Measurements from ENCODE around the gene H1-8. TPM values are rescaled to one million over a fixed set of nuclear protein-coding genes. Genes with fewer than 3 reads are reported as not detected.

H1-8 gene
- total RNA-seq, 1 experiment from 2014 or later: not detected

DNA sequence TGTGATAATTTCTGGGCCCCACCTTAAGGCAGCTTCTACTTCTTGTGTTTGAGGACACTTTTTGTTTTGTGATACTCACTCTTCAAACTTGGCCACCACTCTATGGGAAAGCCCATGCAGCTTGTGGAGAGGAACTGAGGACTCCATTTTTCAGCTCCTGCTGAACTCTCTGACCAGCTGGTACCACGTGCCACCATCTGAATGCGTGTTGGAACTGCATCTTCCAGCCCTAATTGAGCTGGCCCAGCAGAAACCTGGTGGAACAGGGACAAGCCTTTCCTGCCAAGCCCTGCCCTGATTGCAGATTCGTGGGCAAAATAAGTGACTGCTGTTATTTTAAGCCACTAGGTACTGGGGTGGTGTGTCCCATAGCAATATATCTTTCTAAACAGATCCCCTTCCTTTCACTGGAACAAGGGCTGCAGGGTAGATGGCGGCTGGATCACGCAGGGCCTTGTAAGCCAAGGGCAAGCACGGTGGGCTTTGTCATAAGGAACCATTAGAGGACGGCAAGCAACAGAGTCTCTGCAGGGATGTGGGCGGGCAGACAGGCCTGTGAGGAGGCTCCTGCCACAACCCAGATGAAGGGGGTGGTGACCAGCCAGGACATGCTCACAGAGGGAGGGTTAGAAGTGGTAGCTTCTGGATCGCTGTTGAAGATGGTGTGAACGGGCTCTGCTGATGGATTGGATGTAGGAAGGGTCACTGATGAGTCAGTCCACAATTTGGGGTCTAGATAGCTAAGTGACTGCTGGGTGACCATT is 9.5 kb downstream of the H1-8 start:
- DNase-seq (ENCODE audit: low spot score): peak; percentile 16
- in situ Hi-C loops (cut with HindIII; ENCODE audit: low sequenced_read_pairs): no loop called here

DNA sequence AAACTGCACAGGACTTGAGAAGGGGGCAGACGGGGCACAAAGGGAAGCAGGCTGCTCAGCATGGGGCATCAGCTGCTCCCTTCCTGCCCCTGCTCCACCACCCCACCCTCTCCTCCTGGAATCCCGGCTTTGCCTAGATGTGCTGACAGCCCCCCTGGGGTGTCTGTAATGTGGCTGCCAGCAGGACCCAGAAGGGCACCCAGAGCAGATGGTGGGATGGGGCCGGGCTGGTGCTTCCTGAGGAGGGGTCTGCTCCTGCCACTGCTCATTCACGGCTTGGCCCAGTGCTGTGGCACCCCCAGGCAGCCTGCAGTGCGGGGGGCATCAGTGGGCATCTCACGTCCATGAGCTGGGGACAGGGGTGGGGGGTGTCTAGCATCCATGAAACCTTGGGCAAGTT is 10.2 kb downstream of the H1-8 start:
- in situ Hi-C loops (cut with HindIII; ENCODE audit: low sequenced_read_pairs): no loop called here
- no peak for DNase-seq (ENCODE audit: low spot score)

DNA sequence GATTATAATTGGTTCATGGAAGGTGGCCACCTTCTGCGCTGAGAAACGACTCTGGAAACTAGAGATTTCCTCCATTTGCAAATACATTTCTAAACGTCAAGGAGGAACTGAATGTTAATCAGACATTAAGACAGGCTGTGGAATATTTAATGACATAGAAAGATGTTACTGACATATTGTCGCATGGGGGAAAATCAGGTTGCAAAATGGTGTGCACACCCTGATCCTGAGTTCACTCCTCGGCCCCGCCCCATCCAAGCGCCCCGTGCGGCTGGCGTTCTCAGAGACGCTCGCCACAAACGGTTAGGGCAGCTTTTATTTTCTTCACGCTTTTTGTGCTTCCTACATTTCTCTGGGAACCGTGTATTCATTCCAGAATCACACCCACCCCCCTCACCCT is 10.7 kb downstream of the H1-8 start:
- in situ Hi-C loops (cut with HindIII; ENCODE audit: low sequenced_read_pairs): no loop called here
- DNase-seq (ENCODE audit: low spot score): no peak

DNA sequence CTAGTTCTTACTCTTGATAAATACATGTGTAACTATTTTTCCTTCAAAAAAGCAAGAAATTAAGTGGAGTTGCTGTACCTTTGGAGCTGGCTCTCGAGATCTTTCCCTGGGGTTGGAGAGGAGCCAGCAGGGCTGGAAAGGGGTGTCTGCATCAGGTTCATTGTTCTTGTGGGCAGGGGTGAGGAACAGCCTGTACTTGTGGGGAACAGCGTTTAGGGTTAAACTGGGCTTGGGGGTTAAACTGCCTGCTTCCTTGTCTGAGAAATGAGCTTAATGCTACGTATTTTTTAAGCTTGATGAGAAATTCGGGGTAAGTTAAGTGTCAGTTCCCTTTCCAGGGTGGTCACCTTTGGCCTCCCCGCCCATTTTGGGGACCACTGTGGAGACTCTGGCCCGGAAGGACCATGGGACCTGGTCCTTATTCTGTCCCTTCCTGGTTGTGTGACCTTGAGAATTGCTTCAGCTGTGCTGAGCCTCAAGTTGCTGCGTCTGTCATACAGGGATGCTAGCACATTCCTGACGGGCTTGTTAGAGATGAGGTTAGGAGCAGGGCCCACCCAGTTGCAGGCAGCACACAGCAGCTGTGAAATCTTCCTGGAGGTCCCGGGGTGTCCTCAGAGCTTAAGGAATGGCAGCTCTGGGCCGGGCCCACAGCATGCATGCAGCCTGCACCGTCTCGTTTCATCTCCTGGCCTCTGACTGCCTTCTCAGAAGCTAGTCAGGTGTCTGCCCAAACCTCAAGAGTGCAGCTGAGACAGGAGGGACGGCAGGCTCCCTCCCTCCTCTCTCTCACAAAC is 11.6 kb downstream of the H1-8 start:
- in situ Hi-C loops (cut with HindIII; ENCODE audit: low sequenced_read_pairs): no loop called here
- DNase-seq (ENCODE audit: low spot score): no peak

DNA sequence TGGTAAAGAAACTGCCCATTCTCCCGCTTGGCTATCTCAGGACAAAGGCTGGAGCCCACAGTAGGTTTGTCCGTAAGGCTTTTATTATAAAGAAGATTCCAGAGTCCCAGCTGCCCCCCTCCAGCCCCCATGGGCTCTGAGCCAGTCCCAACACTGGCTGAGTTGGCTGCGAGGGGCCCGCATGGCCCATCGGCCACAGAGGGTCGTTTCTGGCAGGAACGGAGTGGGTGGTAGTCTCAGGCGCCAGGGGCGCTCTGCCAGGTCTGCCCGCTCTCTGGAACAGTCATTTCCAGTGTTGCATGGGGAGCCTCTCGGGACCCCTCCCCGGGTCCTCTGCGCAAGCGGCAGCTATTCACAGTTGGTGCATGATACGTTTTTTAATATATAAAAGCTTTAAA is 12.2 kb downstream of the H1-8 start:
- no peak for DNase-seq (ENCODE audit: low spot score)
- in situ Hi-C loops (cut with HindIII; ENCODE audit: low sequenced_read_pairs): no loop called here

DNA sequence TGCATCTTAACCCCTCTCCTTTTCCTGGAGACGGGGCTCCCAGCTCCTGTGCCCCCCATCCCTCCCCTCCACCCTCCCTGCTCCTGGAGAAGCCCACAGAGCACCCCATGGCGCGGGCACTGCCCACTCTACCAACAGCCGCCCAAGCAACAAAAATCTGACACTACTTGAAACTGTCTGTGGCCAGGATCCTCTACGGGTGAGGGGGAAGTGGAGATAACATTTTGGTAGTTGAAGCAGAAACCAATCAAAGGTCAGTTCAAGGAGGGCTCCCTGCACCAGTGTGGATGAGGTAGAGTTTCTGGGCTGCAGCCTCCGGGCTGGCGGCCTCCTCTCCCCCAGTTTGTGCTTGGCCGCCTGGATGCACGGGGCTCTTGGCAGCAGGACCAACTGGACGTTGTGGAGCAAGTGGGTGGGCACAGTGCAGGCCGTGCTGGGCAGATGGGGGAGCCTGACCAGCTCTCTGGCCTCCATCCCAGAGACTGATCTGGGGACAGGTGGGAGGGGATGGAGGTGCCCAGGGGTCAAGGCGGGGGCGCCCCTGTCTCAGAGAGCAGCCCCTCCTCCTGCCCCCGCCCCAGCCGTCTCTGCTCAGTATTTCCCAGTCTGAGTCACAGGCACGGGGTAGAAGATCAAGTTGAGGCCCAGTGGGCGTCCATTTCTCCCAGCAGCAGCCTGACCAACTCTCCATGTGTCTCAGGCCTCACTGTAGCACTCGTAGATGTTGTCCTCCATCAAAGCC is 12.8 kb downstream of the H1-8 start:
- in situ Hi-C loops (cut with HindIII; ENCODE audit: low sequenced_read_pairs): no loop called here
- DNase-seq (ENCODE audit: low spot score): no peak

- in situ Hi-C loops (cut with HindIII; ENCODE audit: low sequenced_read_pairs): no loop called here
- DNase-seq (ENCODE audit: low spot score): no peak
Measured at GRCh38 chr3:129556358-129556695, 13.4 kb downstream of the H1-8 start.

DNA sequence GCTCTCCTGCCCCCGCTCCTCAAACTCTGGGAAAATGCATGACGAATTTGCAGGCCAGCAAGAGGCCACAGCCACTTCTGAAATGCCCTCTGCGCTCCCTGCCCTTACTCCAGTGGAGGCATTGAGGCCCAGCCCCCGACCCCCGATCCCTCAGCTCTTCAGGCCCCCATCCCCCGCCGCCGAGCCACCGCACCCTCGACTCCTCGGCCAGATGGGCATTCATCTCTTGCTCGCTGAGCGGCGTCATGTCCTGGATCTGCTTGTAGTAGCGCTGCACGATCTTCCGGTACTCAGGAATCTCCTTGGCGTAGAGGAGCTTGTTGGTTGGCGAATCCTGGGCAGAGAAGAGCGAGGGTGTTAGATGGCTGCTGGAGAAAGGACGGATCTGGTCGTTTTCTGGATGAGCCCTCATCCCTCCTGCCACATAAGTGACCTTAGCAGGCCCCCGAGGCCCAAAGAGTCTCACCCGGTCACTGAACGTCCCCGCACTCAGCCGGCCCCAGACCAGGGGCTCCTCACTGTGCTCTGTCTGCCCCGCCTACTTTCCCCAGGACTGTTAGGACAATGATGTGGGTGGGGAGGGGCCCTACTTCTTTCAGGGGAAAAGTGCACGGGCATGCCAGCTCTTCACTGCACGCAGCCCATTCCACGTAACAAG is 14.0 kb downstream of the H1-8 start:
- DNase-seq (ENCODE audit: low spot score): no peak
- in situ Hi-C loops (cut with HindIII; ENCODE audit: low sequenced_read_pairs): no loop called here

DNA sequence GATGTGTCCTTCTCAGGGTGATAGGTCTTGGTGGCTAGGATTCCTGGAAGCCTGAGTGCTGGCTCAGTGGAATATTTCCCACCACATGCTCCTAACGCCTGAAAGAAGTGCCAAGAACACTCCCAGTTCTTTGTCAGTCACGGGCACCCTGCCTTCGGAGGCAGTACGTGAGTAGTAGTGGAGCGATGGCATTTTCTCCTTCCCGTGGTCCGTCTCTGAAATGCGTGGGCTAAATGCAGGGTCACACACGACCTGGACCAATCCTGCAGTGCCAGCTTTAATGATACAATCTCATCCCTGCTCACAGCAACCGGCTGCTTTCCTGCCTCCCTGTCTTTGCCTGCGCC is 14.5 kb downstream of the H1-8 start:
- in situ Hi-C loops (cut with HindIII; ENCODE audit: low sequenced_read_pairs): no loop called here
- DNase-seq (ENCODE audit: low spot score): peak; percentile 17

- no peak for DNase-seq (ENCODE audit: low spot score)
- in situ Hi-C loops (cut with HindIII; ENCODE audit: low sequenced_read_pairs): no loop called here
Measured at GRCh38 chr3:129558081-129558771, 15.3 kb downstream of the H1-8 start.

DNA sequence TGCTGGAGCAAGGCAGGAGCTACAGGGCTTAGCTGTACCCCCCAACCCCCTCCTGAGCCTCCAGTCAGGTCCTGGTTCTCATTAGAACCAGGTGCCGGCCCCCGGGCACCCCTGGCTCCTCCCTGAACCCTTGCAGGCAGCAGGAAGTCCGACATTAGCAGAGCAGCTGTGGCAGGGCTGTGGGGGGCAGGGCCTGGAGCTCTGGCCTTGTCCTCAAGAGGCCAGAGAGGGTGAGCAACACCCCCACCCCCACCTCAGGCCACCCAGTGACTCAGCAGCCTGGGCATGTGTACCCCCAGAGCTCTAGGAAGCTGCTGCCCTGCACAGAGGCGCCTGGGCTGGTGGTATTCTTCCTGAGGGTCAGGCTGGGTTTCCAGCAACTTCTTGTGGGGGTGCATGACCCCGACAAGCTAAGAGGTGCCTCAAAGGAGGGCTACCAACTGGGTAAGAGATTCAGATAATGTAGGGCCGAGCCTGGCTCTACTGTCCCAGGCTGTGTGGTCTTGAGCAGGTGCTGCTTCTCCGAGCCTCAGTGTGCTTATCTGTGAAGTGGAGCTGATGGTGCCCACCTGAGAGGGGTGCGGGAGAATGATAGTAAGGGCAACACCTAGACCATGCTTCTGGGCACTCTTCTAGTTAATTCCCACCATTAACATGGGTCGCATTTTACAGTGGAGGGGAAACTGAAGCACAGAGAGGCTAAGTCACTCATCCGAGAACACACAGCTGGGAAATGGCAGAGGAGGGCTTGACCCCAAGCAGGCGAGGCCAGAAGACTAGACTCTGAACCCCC is 16.0 kb downstream of the H1-8 start:
- in situ Hi-C loops (cut with HindIII; ENCODE audit: low sequenced_read_pairs): no loop called here
- DNase-seq (ENCODE audit: low spot score): no peak

- in situ Hi-C loops (cut with HindIII; ENCODE audit: low sequenced_read_pairs): no loop called here
- no peak for DNase-seq (ENCODE audit: low spot score)
Measured at GRCh38 chr3:129559565-129560079, 16.6 kb downstream of the H1-8 start.

DNA sequence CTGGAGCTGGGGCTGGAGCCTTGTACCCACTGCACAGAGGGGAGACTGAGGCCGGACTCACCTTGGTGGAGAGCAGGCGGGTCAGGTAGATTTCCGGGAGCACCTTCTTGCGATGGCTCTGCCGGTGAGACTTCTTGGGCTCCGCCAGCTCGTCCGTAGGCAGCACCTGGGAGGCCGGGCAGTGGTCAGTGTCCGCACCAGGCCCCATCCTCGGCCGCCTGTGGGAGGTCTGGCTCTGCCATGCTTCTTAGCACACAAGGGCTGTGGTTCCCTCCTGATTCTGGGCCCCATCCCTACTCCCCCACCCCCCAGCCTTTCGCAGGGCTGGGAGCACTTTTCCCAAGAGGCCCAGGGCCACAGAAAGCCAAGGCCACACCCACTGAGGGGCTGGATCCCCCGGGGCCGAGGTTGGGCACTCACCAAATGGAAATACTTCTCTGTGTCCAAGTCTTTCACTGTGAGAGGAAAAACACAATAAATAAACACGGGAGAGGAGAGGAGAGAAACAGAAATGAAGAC is 17.4 kb downstream of the H1-8 start:
- in situ Hi-C loops (cut with HindIII; ENCODE audit: low sequenced_read_pairs): no loop called here
- no peak for DNase-seq (ENCODE audit: low spot score)

GRCh38 chr3:129560911-129561594 is 18.1 kb downstream of the H1-8 start:
- no peak for DNase-seq (ENCODE audit: low spot score)
- in situ Hi-C loops (cut with HindIII; ENCODE audit: low sequenced_read_pairs): no loop called here

GRCh38 chr3:129561619-129562248 is 18.8 kb downstream of the H1-8 start:
- in situ Hi-C loops (cut with HindIII; ENCODE audit: low sequenced_read_pairs): no loop called here
- DNase-seq (ENCODE audit: low spot score): no peak

- in situ Hi-C loops (cut with HindIII; ENCODE audit: low sequenced_read_pairs): no loop called here
Measured at GRCh38 chr3:129562803-129563202, 19.8 kb downstream of the H1-8 start.

GRCh38 chr3:129563332-129563731 is 20.4 kb downstream of the H1-8 start:
- DNase-seq (ENCODE audit: low spot score): no peak
- in situ Hi-C loops (cut with HindIII; ENCODE audit: low sequenced_read_pairs): no loop called here

More at GRCh38 chr3:129562803-129563202, 19.8 kb downstream of the H1-8 start:
- no peak for DNase-seq (ENCODE audit: low spot score)
